Stimulated activated CD4-positive, alpha-beta T cell treated with anti-CD3 and anti-CD28 coated beads, Interleukin-4, amount 100 ng/mL, for 48 hours (primary cell): ENCODE measurements around the gene FAAP20.
"Not testable (repeated sequence)": the region's sequence is repeated elsewhere in the genome, so short reads cannot be mapped to it uniquely, and the experiment has no call there.

ENCODE experiments used
- DNase-seq, 2 donors: peaks; one replicate each; pipeline ENCODE4 v3.0.0-alpha.2; 2020; ENCODE audit warnings: low read depth in 2 of 2

FAAP20 gene

GRCh38 chr1:2158272-2158671 is 36.3 kb downstream of the FAAP20 start:
- DNase-seq: no peak

GRCh38 chr1:2157856-2158255 is 36.7 kb downstream of the FAAP20 start:
- no peak for DNase-seq

- no peak for DNase-seq
Observed at GRCh38 chr1:2156866-2157265, 37.7 kb downstream of the FAAP20 start.

- DNase-seq: no peak
Observed at GRCh38 chr1:2155788-2156187, 38.8 kb downstream of the FAAP20 start.

- no peak for DNase-seq
Observed at GRCh38 chr1:2155147-2155598, 39.4 kb downstream of the FAAP20 start.

GRCh38 chr1:2154022-2154421 is 40.5 kb downstream of the FAAP20 start:
- DNase-seq: no peak

- DNase-seq: no peak
Observed at GRCh38 chr1:2152954-2153353, 41.6 kb downstream of the FAAP20 start.

- no peak for DNase-seq
Observed at GRCh38 chr1:2151911-2152310, 42.7 kb downstream of the FAAP20 start.

- DNase-seq: no peak
Observed at GRCh38 chr1:2151252-2151651, 43.3 kb downstream of the FAAP20 start.

GRCh38 chr1:2150801-2151200 is 43.8 kb downstream of the FAAP20 start:
- no peak for DNase-seq

- DNase-seq: peak in 1 of 2 donors; percentile 37
Observed at GRCh38 chr1:2148691-2149090, 45.9 kb downstream of the FAAP20 start.

- not testable (repeated sequence) for DNase-seq
Observed at GRCh38 chr1:2147869-2148268, 46.7 kb downstream of the FAAP20 start.

- DNase-seq: no peak
Observed at GRCh38 chr1:2146836-2147517, 47.6 kb downstream of the FAAP20 start.

- DNase-seq: no peak
Observed at GRCh38 chr1:2145946-2146835, 48.4 kb downstream of the FAAP20 start.

GRCh38 chr1:2144501-2145090 is 50.0 kb downstream of the FAAP20 start:
- no peak for DNase-seq

GRCh38 chr1:2143814-2144500 is 50.6 kb downstream of the FAAP20 start:
- DNase-seq: no peak

GRCh38 chr1:2141025-2141424 is 53.5 kb downstream of the FAAP20 start:
- DNase-seq: no peak
